Amniotic epithelial cell (primary cell): ENCODE results near the gene KDM8.
A peak's percentile ranks its signal among the peaks of the same experiment; 100 is the strongest.
"Not testable (repeated sequence)": the region's sequence is repeated elsewhere in the genome, so short reads cannot be mapped to it uniquely, and the experiment has no call there.

Experiments used
- DNase-seq: peaks from one replicate; pipeline ENCODE4 v3.0.0-alpha.2; 2010; ENCODE audit warnings: low read depth

KDM8 gene

DNA sequence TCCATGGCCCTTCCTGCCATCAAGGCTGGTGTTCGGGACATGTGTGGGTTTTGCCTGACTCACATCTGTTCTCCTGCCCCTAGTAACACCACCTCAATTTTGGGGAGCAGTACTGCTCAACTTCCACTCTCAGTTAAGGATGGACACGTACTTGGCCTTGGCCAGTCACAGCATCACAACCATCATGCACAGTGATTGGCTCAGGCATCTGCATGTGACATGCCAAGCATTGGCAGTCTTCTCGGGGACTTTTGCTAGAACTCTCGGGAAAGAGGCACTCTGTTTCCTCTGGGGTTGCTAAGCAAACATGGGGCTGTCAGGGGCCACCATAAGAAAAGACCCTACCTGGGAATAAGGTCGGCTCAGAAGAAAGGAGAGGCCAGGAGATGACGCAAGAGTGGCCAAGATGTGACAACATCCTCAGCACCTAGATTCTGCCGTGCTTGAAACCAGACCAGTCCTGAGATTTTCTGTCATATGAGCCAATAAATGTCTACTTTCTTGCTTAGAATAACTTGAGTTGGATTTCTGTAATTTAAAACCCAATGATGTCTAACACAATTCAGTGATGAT lies 11.9 kb upstream of the KDM8 start:
- DNase-seq = no peak

DNA sequence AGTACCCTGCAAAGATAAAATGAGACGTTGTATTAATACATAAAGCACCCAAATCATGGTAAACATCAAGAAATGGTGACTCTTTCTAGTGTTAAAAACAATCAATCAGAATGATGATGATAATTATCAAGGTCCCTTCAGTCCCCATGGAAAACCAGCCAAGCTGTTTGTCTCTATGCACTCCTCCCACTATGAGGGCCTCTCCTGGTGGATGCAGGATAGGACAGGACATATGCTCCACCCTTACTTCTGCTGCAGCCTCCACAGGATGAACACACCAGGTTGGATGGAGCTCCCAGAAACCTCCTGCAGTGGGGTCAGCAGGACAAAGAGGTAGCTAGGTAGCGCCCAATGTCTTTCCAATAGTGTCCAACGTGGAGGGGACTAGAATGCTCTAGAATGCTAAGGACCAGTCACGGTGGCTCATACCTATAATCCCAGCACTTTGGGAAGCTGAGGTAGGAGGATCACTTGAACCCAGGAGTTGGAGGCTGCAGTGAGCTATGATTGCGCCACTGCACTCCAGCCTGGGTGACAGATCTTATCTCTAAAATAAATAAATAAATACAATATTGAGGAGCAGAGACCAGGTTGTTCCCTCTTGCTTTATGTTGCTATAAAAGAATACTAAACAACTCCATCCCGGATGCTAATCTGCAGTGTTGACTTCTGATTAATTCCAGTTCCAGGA lies 9.9 kb upstream of the KDM8 start:
- no peak for DNase-seq

DNA sequence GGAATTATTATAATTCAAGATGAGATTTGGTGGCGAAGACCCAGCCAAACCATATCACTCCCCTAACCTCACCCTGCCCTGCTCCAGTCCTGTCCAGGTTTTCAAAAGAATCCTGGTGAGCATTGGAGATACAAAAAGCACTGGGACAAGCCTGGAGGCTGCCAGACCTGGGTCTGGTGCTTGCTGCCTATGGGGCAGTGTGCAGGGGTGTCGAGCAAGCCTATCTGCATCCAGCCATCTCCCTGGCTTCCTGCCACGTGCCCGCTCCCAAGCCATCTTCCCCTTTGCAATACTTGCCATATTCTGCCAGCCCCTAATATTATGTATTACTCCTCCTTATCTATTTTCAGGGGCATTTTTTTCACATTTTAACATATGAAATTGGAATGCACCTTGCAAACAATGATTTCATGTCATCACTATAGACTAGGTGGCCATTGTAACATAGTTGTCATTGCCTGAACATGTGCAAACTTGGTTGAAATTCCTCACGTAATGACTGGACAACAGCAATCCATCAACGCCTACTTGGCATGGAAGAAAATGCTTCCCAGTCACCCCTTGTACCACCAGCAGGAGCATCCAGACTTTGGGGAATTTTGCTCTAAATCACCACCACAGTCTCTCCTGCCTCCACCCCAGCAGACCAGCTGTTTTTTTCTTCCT lies 8.1 kb upstream of the KDM8 start:
- DNase-seq = no peak

DNA sequence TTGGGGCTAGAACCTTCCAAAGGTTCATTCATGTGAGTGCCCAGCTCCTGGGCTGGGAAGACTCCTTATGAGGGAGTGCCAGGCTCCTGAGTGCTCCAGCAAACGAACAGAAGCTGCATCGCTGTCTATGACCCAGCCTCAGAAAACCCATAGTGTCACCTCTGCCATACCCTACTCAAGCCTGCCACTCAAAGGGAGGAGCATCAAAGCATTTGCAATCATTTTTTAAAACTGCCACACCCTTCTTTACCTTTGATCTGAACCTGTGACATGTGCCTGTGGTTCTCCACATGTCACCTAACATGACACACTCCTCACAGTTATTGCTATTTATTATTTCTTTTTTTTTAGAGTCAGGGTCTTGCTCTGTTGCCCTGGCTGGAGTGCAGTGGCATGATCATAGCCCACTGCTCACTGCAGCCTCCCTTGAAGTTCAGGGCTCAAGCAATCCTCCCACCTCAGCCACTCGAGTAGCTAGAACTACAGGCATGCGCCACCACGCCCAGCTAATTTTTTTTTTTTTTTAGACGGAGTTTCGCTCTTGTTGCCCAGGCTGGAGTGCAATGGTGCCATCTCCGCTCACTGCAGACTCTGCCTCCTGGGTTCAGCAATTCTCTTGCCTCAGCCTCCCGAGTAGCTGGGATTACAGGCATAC lies 7.3 kb upstream of the KDM8 start:
- no peak for DNase-seq

DNA sequence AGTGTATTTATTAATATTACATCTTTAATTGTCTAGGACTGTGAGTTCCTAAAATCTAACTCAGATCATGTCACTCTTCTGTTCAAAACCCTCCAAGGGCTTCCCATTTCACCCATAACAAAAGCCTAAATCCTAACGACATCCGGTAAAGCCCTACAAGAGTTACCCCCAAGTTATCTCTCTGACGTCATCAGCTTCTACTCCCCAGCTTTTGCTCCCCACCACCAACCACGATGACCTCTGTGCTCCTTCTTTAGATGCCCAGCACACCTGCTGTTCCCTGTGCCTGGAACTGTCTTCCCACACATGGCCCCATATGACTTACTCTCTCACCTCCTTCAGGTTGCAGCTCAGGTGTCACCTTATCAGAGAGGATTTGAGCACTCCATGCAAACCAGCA lies 6.3 kb upstream of the KDM8 start:
- no peak for DNase-seq

DNA sequence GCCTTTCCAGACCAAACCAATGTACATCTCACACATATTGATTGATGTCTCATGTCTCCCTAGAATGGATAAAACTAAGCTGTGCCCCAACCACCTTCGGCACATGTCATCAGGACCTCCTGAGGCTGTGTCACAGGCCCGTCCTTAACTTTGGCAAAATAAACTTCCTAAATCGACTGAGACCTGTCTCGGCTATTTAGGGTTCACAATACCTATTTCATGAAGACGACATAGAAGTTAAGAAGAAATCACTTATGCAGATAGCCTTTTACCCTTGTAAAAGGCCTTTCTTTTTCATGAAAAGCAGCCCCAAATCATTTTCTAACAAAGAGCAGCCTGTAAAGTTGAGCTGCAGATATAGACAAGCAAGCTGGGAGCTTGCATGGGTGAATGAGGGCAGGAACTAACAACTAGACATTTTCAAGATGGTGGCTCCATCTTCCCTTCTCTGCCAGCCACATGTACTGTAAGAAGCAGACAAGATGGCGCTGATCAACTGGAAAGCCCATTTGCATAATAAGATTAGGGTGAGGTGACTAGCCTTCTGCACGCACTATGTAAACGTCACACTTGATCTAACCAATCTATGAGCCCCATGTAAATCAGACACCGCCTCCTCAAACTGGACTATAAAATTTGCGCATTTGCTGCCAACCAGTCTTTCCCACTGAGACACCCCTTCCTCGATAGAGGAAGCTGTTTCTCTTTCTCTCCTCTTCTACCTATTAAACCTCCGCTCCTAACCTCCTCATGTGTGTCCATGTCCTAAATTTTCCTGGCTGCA lies 4.7 kb upstream of the KDM8 start:
- no peak for DNase-seq

DNA sequence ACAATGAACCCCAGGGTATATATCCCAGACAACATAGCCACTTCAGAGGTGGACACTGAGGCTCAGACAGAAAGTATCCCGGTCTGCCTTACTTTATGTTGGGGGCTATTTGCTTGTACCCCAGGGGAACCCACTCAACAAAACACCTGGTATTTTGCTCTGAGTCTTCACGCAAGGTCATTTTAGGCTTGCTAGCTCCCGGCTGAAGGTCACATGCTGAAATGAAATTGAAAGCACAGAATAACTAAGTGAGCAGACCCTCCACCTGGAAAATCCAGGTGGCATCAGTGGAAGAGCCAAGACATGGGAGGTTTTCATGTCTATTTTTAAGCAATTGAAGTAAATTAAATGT lies 4.1 kb upstream of the KDM8 start:
- no peak for DNase-seq

DNA sequence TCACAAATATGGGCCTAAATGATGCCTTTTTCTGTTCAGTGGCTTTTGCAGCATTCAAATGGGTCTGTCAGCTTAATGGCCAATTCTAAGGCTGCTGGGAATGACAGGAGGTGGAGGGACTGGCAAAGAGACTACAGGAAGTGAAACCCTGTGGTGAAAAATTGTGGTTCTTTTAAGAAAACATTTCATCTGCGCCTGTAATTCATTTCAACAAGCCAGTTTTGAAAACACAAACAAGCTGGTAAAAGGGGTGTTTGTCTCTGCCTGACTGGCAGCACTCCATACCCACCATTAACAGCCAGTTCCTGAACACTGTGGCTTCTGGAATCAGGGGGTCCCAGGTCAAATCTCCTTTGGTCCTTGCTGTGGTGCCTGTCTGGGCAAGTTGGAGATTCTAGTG lies 3.6 kb upstream of the KDM8 start:
- no peak for DNase-seq

DNA sequence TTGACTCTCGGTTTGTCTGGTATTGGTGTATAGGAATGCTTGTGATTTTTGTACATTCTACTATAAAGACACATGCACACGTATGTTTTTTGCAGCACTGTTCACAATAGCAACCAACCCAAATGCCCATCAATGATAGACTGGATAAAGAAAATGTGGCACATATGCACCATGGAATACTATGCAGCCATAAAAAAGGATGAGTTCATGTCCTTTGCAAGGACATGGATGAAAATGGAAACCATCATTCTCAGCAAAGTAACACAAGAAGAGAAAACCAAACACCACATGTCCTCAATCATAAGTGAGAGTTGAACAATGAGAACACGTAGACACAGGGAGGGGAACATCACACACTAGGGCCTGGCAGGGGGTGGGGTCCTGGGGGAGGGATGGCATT lies 2.4 kb upstream of the KDM8 start:
- DNase-seq = not testable (repeated sequence)

DNA sequence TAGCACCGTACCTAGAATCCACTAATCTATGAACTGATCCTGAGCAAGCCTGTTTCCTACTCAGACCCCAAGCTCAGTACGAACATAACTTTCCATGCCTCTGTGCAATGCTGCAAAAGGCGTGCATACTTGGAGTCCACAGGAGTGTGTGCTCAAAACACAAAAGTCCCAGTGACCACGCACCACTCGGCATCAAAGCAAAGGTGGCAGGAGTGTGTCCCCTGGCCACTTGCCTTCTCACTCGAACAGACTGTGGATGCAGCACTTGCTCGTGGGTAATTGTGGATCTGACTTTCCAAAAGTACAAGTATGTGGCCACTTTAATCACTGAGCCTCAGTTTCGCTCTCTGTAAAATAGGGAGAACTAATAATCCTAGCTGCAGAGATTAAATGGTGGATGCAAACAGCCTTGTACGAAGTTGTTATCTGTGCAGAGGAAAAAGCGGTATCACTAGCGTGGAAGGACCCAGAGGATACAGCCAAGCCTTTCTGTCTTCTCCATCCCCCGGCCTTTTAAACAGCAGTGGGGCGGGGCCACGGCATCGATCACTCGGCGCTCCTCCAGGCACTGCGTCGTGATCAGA lies 311 bp upstream of the KDM8 start:
- DNase-seq = peak; percentile 90

DNA sequence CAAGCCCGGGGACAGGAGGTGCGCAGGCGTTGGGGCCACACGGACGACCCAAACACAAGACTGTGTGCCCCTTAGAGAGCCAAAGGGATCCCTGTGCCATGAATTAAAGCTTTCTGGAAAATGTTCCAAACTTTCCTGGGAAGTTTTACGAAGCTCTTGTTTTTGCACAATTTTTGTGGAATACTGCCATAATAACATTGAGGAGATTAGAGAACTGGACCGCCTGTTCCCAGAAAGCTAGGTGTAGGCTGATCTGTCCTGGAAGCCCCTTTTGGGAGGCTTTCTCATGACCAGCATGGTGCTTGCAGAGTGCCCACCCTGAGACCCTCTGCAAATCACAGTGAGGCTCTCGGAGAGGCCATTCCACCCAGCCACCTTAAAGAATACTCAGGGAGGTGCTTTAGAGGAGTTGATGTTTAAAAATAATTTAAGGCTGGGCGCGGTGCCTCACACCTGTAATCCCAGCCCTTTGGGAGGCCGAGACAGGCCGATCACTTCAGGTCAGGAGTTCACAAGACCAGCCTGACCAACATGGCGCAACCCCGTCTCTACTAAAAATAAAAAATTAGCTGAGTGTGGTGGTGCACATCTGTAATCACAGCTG lies 1.1 kb downstream of the KDM8 start:
- DNase-seq = peak; percentile 11

DNA sequence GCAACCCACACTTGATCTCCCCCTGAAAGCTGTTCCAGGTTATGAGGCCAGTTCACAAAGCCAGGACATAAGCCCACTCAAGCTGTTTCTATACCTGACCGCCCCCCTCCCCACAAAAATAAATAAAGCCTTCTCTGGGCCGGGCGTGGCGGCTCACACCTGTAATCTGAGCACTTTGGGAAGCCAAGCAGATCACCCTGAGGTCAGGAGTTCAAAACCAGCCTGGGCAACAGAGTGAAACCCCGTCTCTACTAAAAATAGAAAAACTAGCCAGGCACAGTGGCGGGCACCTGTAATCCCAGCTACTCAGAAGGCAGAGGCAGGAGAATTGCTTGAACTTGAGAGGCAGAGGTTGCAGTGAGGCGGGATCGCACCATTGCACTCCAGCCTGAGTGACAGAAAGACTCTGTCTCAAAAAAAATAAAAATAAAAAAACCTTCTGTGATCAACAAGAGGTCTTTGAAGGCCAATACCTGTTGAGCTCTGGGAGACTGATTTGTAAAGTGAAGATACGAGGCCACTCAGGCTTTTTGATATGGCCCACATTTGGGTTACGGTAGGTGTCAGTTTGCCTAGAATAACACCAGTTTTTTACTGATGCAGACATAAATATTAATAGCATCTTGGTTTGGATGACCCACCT lies 2.2 kb downstream of the KDM8 start:
- DNase-seq = no peak

DNA sequence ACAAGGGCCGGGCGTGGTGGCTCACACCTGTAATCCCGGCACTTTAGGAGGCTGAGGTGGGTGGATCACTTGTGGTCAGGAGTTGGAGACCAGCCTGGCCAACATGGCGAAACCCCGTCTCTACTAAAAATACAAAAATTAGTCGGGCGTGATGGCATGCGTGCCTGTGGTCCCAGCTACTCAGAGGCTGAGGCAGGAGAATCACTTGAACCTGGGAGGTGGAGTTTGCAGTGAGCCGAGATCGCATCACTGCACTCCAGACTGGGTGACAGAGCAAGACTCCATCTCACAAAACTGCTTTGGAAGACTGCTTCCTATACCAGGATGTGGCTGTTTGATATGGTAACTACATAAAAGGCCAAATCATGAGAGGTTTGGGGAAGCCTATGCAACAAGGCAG lies 3.8 kb downstream of the KDM8 start:
- not testable (repeated sequence) for DNase-seq

DNA sequence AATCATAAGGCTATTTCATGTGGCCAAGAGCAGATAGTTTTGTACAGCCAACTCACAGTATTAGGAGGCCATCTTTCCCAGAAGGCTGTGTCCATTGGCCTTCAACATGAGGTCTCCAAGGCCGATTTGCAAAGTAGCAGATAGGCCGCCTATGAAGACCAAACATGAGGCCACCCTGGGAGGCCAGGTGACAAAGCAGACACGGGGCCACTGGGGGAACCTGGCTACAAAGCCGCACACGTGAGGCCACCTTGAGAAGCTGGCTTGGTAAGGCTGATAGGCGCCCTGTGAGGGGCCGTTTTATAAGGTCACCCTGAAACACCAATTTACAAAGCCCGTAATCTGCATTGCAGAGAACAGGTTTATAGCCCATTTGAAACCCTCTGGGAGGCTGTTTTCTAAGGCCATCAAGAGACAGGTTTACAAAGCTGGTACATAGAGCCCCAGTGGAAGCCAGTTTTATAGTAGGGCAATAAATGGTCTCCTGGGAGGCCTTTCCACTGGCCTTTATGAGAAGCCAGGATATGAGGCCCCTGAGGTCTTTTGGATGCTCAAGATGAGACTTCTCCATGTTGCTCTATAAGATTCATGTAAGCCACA lies 4.9 kb downstream of the KDM8 start:
- DNase-seq = no peak

DNA sequence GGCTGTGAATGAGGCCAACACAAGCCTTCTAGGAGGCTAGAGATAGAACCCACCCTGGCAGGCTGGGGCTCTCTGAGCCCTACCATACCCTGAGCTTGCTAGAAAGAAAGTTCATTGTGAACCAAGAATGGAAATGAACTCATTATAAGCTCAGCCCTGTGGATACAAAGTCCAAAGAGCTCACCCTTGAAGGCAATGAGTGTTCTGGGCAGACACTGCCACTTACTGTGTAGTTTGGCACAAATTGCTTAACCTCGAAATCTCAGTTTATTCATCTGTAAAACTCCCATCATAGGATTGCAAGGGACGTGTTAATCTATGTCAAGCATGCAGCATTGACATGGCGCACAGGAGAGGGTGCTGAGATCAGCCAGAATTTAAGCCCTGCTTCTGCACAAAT lies 5.5 kb downstream of the KDM8 start:
- DNase-seq = no peak

DNA sequence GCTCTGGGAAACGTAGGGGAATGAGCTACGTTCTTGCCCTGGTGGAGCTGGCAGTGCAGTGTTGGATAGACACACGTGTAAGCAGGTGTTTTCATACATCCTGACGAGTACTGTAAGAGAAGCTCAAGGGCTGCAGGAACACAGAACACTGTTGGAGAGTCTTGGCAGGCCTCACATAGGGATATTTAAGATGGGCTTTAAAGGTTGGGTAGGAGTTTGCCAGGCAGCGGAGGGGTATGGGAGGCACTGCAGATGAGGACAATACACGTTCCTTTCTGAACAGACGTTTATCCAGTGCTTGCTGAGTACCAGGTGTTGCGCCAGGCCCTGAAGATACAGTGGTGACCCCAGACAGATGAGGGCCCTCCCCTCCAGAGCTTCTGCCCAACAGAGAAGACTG lies 6.3 kb downstream of the KDM8 start:
- DNase-seq = no peak

DNA sequence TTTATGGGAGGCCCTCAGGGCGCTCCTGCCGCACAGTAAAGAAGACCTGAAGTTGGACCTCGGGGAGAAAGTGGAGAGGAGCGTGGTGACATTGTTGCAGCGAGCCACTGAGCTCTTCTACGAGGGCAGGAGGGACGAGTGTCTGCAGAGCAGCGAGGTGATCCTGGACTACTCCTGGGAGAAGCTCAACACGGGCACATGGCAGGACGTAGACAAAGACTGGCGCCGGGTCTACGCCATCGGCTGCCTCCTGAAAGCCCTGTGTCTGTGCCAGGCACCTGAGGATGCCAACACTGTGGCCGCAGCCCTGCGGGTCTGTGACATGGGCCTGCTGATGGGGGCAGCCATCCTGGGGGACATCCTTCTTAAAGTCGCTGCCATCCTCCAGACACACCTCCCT lies 6.8 kb downstream of the KDM8 start:
- no peak for DNase-seq

DNA sequence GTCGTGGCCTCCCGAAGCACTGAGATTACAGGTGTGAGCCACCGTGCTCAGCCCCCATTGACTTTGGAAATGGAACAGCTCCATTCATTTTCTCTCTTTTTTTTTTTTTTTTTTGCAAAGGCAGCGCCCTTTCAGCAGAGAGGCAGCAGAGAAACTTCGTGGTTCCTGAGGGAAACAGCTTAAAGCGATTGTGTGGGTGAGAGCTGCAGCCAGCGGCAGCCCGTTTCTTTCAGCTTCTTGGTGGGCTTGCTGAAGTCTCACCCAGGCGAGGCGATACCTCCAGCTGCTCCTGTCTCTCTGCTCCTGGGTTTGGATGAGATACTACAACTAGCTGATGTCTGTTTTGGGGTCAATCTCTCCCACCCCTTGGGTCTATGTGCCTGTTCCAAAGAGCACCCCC lies 7.7 kb downstream of the KDM8 start:
- DNase-seq = no peak

DNA sequence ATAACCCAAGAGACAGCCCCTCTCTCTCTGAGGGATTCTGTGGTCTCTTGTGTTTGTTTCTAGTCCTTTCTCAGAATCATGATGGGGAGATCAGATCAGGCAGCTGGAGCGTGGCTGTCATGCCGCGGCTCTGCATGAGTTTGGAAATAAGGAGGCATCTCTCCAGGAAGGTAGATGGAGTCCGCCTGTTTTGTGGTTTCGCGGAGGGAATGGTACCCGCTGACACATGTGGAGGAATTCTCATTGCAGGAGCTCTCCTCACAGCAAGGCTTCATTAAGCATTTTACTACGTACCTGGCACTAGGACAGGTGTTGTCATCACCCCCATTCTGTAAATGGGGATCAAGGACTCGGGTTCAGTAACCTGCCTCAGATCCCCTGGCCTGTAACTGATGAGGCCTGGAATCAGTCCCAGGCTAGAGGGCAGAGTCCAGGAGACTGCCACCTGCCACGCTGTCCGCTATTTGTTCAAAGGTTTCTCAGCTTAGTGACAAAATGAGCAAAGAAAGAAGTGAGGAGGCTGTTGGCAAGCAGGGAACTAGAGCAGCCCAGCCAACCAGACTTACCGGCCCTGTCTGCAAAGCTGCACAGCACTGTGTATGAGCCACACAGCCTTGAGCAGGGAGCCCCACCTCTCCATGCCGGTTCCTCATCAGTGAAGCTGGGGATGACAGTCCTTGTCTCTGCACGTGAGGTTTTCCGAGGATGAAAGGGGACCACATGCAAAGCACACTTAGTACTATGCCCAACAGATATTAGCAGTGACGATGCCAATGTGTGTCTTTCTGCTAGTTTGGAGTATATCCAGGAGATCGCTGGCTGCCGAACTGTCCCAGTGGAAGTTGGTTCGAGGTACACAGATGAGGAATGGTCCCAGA lies 11.0 kb downstream of the KDM8 start:
- no peak for DNase-seq

DNA sequence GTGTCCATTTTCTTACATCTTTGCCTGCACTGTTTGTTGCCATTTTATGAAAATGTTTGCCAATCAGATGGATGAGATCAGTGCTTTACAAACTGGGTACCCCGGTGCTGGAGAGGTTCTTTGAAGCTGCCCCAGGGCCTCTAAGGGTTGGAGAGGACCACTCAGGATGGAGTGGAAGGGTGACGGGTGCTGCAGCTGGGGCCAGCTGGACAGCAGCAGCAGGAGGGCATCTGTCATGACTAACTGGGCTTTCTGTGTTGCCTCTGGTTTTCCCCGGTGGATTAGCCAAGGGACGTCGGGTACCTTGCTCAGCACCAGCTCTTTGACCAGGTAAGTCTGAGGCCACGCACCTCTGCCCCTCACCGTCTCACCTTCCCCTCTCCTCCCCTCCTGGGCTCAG lies 12.3 kb downstream of the KDM8 start:
- no peak for DNase-seq
